ENCODE measurements around the gene PJVK. TPM values are rescaled to one million over a fixed set of nuclear protein-coding genes. Genes with fewer than 3 reads are reported as not detected.
"Not testable (repeated sequence)": the region's sequence is repeated elsewhere in the genome, so short reads cannot be mapped to it uniquely, and the experiment has no call there.

PJVK gene
- total and polyA plus RNA-seq, 7 experiments from 2014 or later: 0.44 to 6.3 (median 3.1) TPM

DNA sequence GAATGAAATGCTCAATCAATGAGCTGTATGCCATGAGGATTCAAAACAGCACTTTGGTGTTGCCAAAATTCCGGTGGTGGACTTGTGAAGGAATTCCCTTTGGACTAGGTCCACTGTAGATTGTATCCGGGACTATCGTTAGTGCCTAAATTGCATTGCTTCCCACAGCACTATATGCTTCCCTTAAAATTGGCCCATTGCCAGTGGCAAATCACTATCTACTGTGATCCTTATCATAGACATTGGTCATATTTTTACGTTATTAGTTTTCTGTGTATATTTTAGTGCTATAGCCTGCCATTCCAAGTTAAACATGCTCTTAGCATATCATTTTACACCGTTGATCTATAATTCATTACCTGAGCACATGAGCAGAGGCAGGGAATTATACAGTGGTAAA, 1.7 kb downstream of the PJVK start:
- peaks cover 11 to 35% (median 26%) of the 10 kb centered on the region in 7 donors for H3K4me1 Mint-ChIP-seq
- ChIA-PET POLR2A (interaction anchor here (1.1 kb wide), 1 partner anchor 1553 kb away, joined by 3 read pairs; no protein-coding TSS in a partner anchor), CTCF (no interaction called here)
- intact Hi-C loops (cut with micrococcal nuclease): loop anchor here in 1 of 2 donors (10.0 kb wide), 2 partner anchors 812 to 838 kb away; partner anchors contain the start of gene SESTD1
- Histone ChIP-seq H3K9me3 (ENCODE audit: control insufficient read depth in 2 of 3, low read length in 3 of 3) (no peaks in the 10 kb centered on the region), H3K4me3 (ENCODE audit: low read length) (no peak overlapping the region), H3K4me1 (ENCODE audit: control insufficient read depth in 2 of 2, insufficient read depth in 2 of 2, low read length in 2 of 2) (peaks cover 12 to 25% of the 10 kb centered on the region in 2 donors), H3K27ac (ENCODE audit: low read depth, low read length) (no peak overlapping the region), H3K27me3 (ENCODE audit: control insufficient read depth in 2 of 2, insufficient read depth in 2 of 2, low read length in 2 of 2) (no peaks in the 10 kb centered on the region), H3K36me3 (ENCODE audit: control insufficient read depth in 2 of 3, insufficient read depth in 3 of 3, low read length in 3 of 3) (peaks cover 0 to 3% (median 0%) of the 10 kb centered on the region in 3 experiments)
- peaks cover 4 to 11% (median 7%) of the 10 kb centered on the region in 5 donors for H3K36me3 Mint-ChIP-seq
- H3K27me3 Mint-ChIP-seq: peaks cover 0 to 9% (median 0%) of the 10 kb centered on the region in 5 donors
- no peak overlapping the region for H3K4me3 Mint-ChIP-seq
- DNase-seq: no peak
- no peak for ATAC-seq
- peaks cover 0 to 4% (median 0%) of the 10 kb centered on the region in 11 donors for H3K9me3 Mint-ChIP-seq
- no peak overlapping the region for H3K27ac Mint-ChIP-seq

- Histone ChIP-seq H3K36me3 (ENCODE audit: control insufficient read depth in 2 of 3, insufficient read depth in 3 of 3, low read length in 3 of 3) (peaks cover 0 to under 1% (median 0%) of the 10 kb centered on the region in 3 experiments), H3K4me3 (ENCODE audit: low read length) (no peak overlapping the region), H3K27me3 (ENCODE audit: control insufficient read depth in 2 of 2, insufficient read depth in 2 of 2, low read length in 2 of 2) (no peaks in the 10 kb centered on the region), H3K4me1 (ENCODE audit: control insufficient read depth in 2 of 2, insufficient read depth in 2 of 2, low read length in 2 of 2) (peaks cover 4 to 7% of the 10 kb centered on the region in 2 donors), H3K9me3 (ENCODE audit: control insufficient read depth in 2 of 3, low read length in 3 of 3) (no peaks in the 10 kb centered on the region), H3K27ac (ENCODE audit: low read depth, low read length) (no peak overlapping the region)
- ChIA-PET POLR2A (interaction anchor here (1.2 kb wide), 1 partner anchor 16 kb away, joined by 3 read pairs; no protein-coding TSS in a partner anchor), CTCF (no interaction called here)
- H3K9me3 Mint-ChIP-seq: peaks cover 0 to 4% (median 0%) of the 10 kb centered on the region in 11 donors
- peaks cover 0 to 10% (median 4%) of the 10 kb centered on the region in 7 donors for H3K4me1 Mint-ChIP-seq
- H3K36me3 Mint-ChIP-seq: peaks cover 0 to 7% (median 0%) of the 10 kb centered on the region in 5 donors
- intact Hi-C loops (cut with micrococcal nuclease): loop anchor here in 1 of 2 donors (10.0 kb wide), 2 partner anchors 809 to 841 kb away; partner anchors contain the start of gene SESTD1
- H3K27me3 Mint-ChIP-seq: peaks cover 0 to 9% (median 0%) of the 10 kb centered on the region in 5 donors
- H3K27ac Mint-ChIP-seq: peak overlapping the region in 1 of 9 donors; percentile 44
- no peak overlapping the region for H3K4me3 Mint-ChIP-seq
- DNase-seq (no peak), ATAC-seq (no peak)
Observed at GRCh38 chr2:178455947-178456346, 4.8 kb downstream of the PJVK start.

GRCh38 chr2:178457390-178457886, 6.3 kb downstream of the PJVK start:
- no peaks in the 10 kb centered on the region for H3K4me1 ChIP-seq (ENCODE audit: control insufficient read depth in 2 of 2, insufficient read depth in 2 of 2, low read length in 2 of 2)
- Mint-ChIP-seq H3K36me3 (peaks cover 0 to 7% (median 0%) of the 10 kb centered on the region in 5 donors), H3K9me3 (peaks cover 0 to 4% (median 0%) of the 10 kb centered on the region in 11 donors), H3K27ac (no peak overlapping the region), H3K27me3 (peaks cover 0 to 7% (median 0%) of the 10 kb centered on the region in 5 donors), H3K4me3 (no peak overlapping the region), H3K4me1 (peaks cover 0 to under 1% (median 0%) of the 10 kb centered on the region in 7 donors)
- intact Hi-C loops (cut with micrococcal nuclease): loop anchor here in 1 of 2 donors (10.0 kb wide), 2 partner anchors 807 to 843 kb away; partner anchors contain the start of gene SESTD1
- DNase-seq (no peak), ATAC-seq (no peak)
- no peaks in the 10 kb centered on the region for H3K27me3 ChIP-seq (ENCODE audit: control insufficient read depth in 2 of 2, insufficient read depth in 2 of 2, low read length in 2 of 2)
- H3K9me3 ChIP-seq (ENCODE audit: control insufficient read depth in 2 of 3, low read length in 3 of 3): no peaks in the 10 kb centered on the region
- ChIA-PET POLR2A (interaction anchor here (0.6 kb wide), 1 partner anchor 64 kb away, joined by 3 read pairs; no protein-coding TSS in a partner anchor), CTCF (no interaction called here)
- no peak overlapping the region for H3K4me3 ChIP-seq (ENCODE audit: low read length)
- H3K27ac ChIP-seq (ENCODE audit: low read depth, low read length): no peak overlapping the region
- H3K36me3 ChIP-seq (ENCODE audit: control insufficient read depth in 2 of 3, insufficient read depth in 3 of 3, low read length in 3 of 3): no peaks in the 10 kb centered on the region

DNA sequence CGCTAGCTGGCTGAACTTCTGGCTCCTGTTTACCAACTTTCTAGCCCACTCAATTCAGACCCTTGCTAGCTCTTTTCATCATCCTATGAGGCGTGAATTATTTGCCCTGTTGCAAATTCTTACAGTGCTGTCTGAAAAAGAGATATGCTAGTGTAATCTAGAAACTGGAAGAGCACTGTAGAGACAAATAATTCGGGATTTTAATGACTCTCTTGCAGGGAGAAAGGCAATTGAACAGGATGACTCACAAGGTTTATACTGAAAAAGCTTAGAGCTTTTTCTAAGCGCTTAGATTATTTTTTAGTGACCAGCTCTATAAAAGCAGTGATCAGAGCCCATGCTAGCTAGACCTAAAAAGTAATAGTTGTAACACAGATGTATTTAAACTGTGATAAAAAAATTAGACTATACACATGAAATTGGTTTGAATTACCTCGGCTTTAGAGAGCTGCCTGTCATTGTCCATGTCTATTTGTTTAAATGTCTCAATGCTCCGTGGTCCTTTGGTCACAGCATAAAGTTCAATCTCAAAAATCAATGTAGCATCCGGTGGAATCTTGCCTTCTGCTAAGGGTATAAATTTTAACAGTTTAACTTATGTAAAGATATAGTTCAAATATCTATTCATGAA, 18.2 kb downstream of the PJVK start:
- Histone ChIP-seq H3K4me3 (ENCODE audit: low read length) (no peak overlapping the region), H3K4me1 (ENCODE audit: control insufficient read depth in 2 of 2, insufficient read depth in 2 of 2, low read length in 2 of 2) (no peaks in the 10 kb centered on the region), H3K9me3 (ENCODE audit: control insufficient read depth in 2 of 3, low read length in 3 of 3) (no peaks in the 10 kb centered on the region), H3K27me3 (ENCODE audit: control insufficient read depth in 2 of 2, insufficient read depth in 2 of 2, low read length in 2 of 2) (no peaks in the 10 kb centered on the region), H3K36me3 (ENCODE audit: control insufficient read depth in 2 of 3, insufficient read depth in 3 of 3, low read length in 3 of 3) (no peaks in the 10 kb centered on the region), H3K27ac (ENCODE audit: low read depth, low read length) (no peak overlapping the region)
- Mint-ChIP-seq H3K9me3 (no peaks in the 10 kb centered on the region), H3K4me1 (peaks cover 0 to 5% (median 0%) of the 10 kb centered on the region in 7 donors), H3K27me3 (no peaks in the 10 kb centered on the region), H3K27ac (no peak overlapping the region), H3K4me3 (no peak overlapping the region), H3K36me3 (peaks cover 0 to 15% (median 0%) of the 10 kb centered on the region in 5 donors)
- POLR2A ChIA-PET: no interaction called here
- CTCF ChIA-PET: no interaction called here
- intact Hi-C loops (cut with micrococcal nuclease): no loop called here
- no peak for DNase-seq
- ATAC-seq: no peak

GRCh38 chr2:178471313-178471712, 20.1 kb downstream of the PJVK start:
- peaks cover 0 to 10% (median 0%) of the 10 kb centered on the region in 5 donors for H3K36me3 Mint-ChIP-seq
- H3K36me3 ChIP-seq (ENCODE audit: control insufficient read depth in 2 of 3, insufficient read depth in 3 of 3, low read length in 3 of 3); H3K27me3 Mint-ChIP-seq; H3K9me3 Mint-ChIP-seq; H3K9me3 ChIP-seq (ENCODE audit: control insufficient read depth in 2 of 3, low read length in 3 of 3); ATAC-seq; H3K4me1 ChIP-seq (ENCODE audit: control insufficient read depth in 2 of 2, insufficient read depth in 2 of 2, low read length in 2 of 2); H3K27me3 ChIP-seq (ENCODE audit: control insufficient read depth in 2 of 2, insufficient read depth in 2 of 2, low read length in 2 of 2); H3K4me3 ChIP-seq (ENCODE audit: low read length); H3K4me1 Mint-ChIP-seq; H3K27ac Mint-ChIP-seq; H3K4me3 Mint-ChIP-seq; H3K27ac ChIP-seq (ENCODE audit: low read depth, low read length); intact Hi-C loops (cut with micrococcal nuclease); DNase-seq: not testable (repeated sequence)
- CTCF ChIA-PET: interaction anchor here (0.6 kb wide), 1 partner anchor 86 kb away, joined by 4 read pairs; no protein-coding TSS in a partner anchor
- POLR2A ChIA-PET: interaction anchor here (0.7 to 1.3 kb wide), 2 partner anchors 15 to 20 kb away, joined by 3 read pairs; partner anchors contain the start of genes PJVK and PRKRA

DNA sequence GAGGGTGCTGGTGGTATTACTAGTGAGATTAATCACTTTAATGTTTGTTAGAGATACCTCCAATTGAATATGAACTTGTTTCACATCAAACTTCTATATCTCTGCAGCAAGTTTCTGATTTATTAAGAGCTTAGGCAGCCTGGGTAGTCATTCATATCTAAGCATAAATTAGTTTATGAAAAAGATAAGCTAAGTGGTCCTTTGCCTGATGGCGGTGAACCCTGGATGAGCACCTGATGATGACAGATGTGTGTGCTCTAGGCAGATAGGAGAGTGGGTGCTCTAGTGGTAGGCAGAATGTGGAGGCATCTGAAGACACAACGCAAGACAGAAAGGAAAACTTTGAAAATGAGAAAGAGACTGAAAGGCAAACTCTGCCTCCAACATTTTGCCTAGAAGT, 22.2 kb downstream of the PJVK start:
- no peaks in the 10 kb centered on the region for H3K4me1 ChIP-seq (ENCODE audit: control insufficient read depth in 2 of 2, insufficient read depth in 2 of 2, low read length in 2 of 2)
- H3K27me3 ChIP-seq (ENCODE audit: control insufficient read depth in 2 of 2, insufficient read depth in 2 of 2, low read length in 2 of 2): no peaks in the 10 kb centered on the region
- Mint-ChIP-seq H3K27ac (peak overlapping the region in 1 of 9 donors; percentile 67), H3K9me3 (no peaks in the 10 kb centered on the region), H3K27me3 (no peaks in the 10 kb centered on the region), H3K36me3 (no peaks in the 10 kb centered on the region), H3K4me3 (no peak overlapping the region), H3K4me1 (peaks cover 4 to 13% (median 4%) of the 10 kb centered on the region in 7 donors)
- no peak overlapping the region for H3K27ac ChIP-seq (ENCODE audit: low read depth, low read length)
- no peak for DNase-seq
- no peak overlapping the region for H3K4me3 ChIP-seq (ENCODE audit: low read length)
- ChIA-PET POLR2A (interaction anchor here (0.7 to 1.1 kb wide), 2 partner anchors 22 to 26 kb away, joined by 3 read pairs; partner anchors contain the start of genes PJVK and PRKRA), CTCF (no interaction called here)
- H3K36me3 ChIP-seq (ENCODE audit: control insufficient read depth in 2 of 3, insufficient read depth in 3 of 3, low read length in 3 of 3): no peaks in the 10 kb centered on the region
- H3K9me3 ChIP-seq (ENCODE audit: control insufficient read depth in 2 of 3, low read length in 3 of 3): no peaks in the 10 kb centered on the region
- ATAC-seq: no peak
- intact Hi-C loops (cut with micrococcal nuclease): no loop called here
